Measurements from ENCODE around the gene SEPTIN12.

The SEPTIN12 gene

GRCh38 chr16:4728676-4729075 is 59.5 kb downstream of the SEPTIN12 start:
- ATAC-seq: no peak
- no peak for TF ChIP-seq PPARA (CRISPR knock-in tag; IDR thresholded peaks at IDR 0.05; ENCODE audit: borderline replicate concordance)
- no peak for TF ChIP-seq ZFP30 (CRISPR knock-in tag; IDR thresholded peaks at IDR 0.05)
- TF ChIP-seq ZFP3 (CRISPR knock-in tag; IDR thresholded peaks at IDR 0.05): no peak
